Neural cell (in vitro differentiated cells): ENCODE data around the gene PKNOX1. TPM values are rescaled to one million over a fixed set of nuclear protein-coding genes. Genes with fewer than 3 reads are reported as not detected.
"Not testable (repeated sequence)": the region's sequence is repeated elsewhere in the genome, so short reads cannot be mapped to it uniquely, and the experiment has no call there.

ENCODE experiments used
- H2AFZ ChIP-seq: fragments of 200-600, 300-800 bp; sonication (generic), shearing (Covaris generic); 2 replicates; pipeline ENCODE4 v1.6.0; 2014; ENCODE audit warnings: low read depth, mild to moderate bottlenecking, antibody characterized with exemption, low read length, moderate library complexity
- H3F3A ChIP-seq: fragments of 200-600 bp; shearing (Covaris generic); 2 replicates; pipeline ENCODE4 v1.6.1; 2016; ENCODE audit warnings: mild to moderate bottlenecking, moderate library complexity, mixed read lengths, antibody characterized with exemption, low read length; ENCODE audit not compliant: insufficient read depth, poor library complexity, severe bottlenecking
- H3K27ac ChIP-seq: fragments of 200-600, 300-800 bp; sonication (generic), shearing (Covaris generic); 2 replicates; pipeline ENCODE4 v1.5.1; 2014; ENCODE audit warnings: mild to moderate bottlenecking, low read length, moderate library complexity
- H3K27me3 ChIP-seq: fragments of 300-800, 200-600 bp; sonication (generic), shearing (Covaris generic); 2 replicates; pipeline ENCODE4 v1.6.0; 2014; ENCODE audit warnings: mild to moderate bottlenecking, low read depth, low read length, moderate library complexity; ENCODE audit not compliant: insufficient read depth
- H3K36me3 ChIP-seq: fragments of 300-800, 200-600 bp; sonication (generic), shearing (Covaris generic); 2 replicates; pipeline ENCODE4 v1.5.1; 2014; ENCODE audit warnings: mild to moderate bottlenecking, antibody characterized with exemption, low read length, moderate library complexity; ENCODE audit not compliant: insufficient read depth
- H3K4me2 ChIP-seq: fragments of 300-800, 200-600 bp; sonication (generic), shearing (Covaris generic); 2 replicates; pipeline ENCODE4 v1.6.0; 2014; ENCODE audit warnings: mild to moderate bottlenecking, low read length
- H3K4me3 ChIP-seq: fragments of 300-800, 200-600 bp; sonication (generic), shearing (Covaris generic); 2 replicates; pipeline ENCODE4 v1.5.1; 2014; ENCODE audit warnings: mild to moderate bottlenecking, low read length, moderate library complexity
- H3K79me2 ChIP-seq: fragments of 200-600 bp; shearing (Covaris generic); replicated peaks from 2 replicates; pipeline ENCODE4 v1.6.0; 2014; ENCODE audit warnings: mild to moderate bottlenecking, low read length, moderate library complexity; ENCODE audit not compliant: insufficient read depth
- H3K9ac ChIP-seq: fragments of 300-800, 200-600 bp; sonication (generic), shearing (Covaris generic); 2 replicates; pipeline ENCODE4 v1.6.1; 2016; ENCODE audit warnings: mild to moderate bottlenecking, low read length, mixed read lengths
- H3K9me2 ChIP-seq: fragments of 200-600 bp; shearing (Covaris generic); 2 replicates; pipeline ENCODE4 v1.6.1; 2016; ENCODE audit warnings: mild to moderate bottlenecking, low read length, mixed read lengths; ENCODE audit not compliant: insufficient read depth
- H3K9me3 ChIP-seq: fragments of 200-600, 300-800 bp; sonication (generic), shearing (Covaris generic); 2 replicates; pipeline ENCODE4 v1.6.1; 2016; ENCODE audit warnings: mild to moderate bottlenecking, mixed run types, low read length, moderate library complexity, mixed read lengths
- H4K20me1 ChIP-seq: fragments of 200-600 bp; shearing (Covaris generic); 2 replicates; pipeline ENCODE4 v1.6.1; 2016; ENCODE audit warnings: mild to moderate bottlenecking, mixed run types; ENCODE audit not compliant: insufficient read depth
- polyA plus RNA-seq: library from polyadenylated mRNA; depleted of rRNA; stranded (reverse); fragments of >200 nt; gene quantifications from 2 replicates; pipeline ENCODE4 v1.2.3, GENCODE V29; 2014

Gene PKNOX1
- polyA plus RNA-seq, 1 donor from 2014 or later, result 6.9 TPM

GRCh38 chr21:43053112-43053511 lies 78.8 kb downstream of the PKNOX1 start:
- H2AFZ ChIP-seq, result not testable (repeated sequence)

GRCh38 chr21:43062955-43063664 lies 88.7 kb downstream of the PKNOX1 start:
- not testable (repeated sequence) for H3K4me3 ChIP-seq, H3K36me3 ChIP-seq, H3K27me3 ChIP-seq, H3K9me3 ChIP-seq, H3K27ac ChIP-seq, H3F3A ChIP-seq, H3K9me2 ChIP-seq, H3K79me2 ChIP-seq, H2AFZ ChIP-seq, H3K9ac ChIP-seq, H4K20me1 ChIP-seq, H3K4me2 ChIP-seq

More at GRCh38 chr21:43053112-43053511, 78.8 kb downstream of the PKNOX1 start:
- not testable (repeated sequence) for H3K4me3 ChIP-seq, H3K9ac ChIP-seq, H3K9me2 ChIP-seq, H3K4me2 ChIP-seq, H3K27me3 ChIP-seq, H3F3A ChIP-seq, H3K36me3 ChIP-seq, H3K79me2 ChIP-seq, H4K20me1 ChIP-seq, H3K27ac ChIP-seq, H3K9me3 ChIP-seq

GRCh38 chr21:43064265-43064917 lies 90.0 kb downstream of the PKNOX1 start:
- not testable (repeated sequence) for H3K4me3 ChIP-seq, H3K9me3 ChIP-seq, H3K27ac ChIP-seq, H3K4me2 ChIP-seq, H3K27me3 ChIP-seq, H3F3A ChIP-seq, H3K36me3 ChIP-seq, H3K9me2 ChIP-seq, H3K79me2 ChIP-seq, H3K9ac ChIP-seq, H4K20me1 ChIP-seq, H2AFZ ChIP-seq

GRCh38 chr21:43065991-43066390 lies 91.6 kb downstream of the PKNOX1 start:
- not testable (repeated sequence) for H3K36me3 ChIP-seq, H3K79me2 ChIP-seq, H3K9me3 ChIP-seq, H3K9ac ChIP-seq, H3F3A ChIP-seq, H4K20me1 ChIP-seq, H3K4me2 ChIP-seq, H3K4me3 ChIP-seq, H2AFZ ChIP-seq, H3K27ac ChIP-seq, H3K27me3 ChIP-seq, H3K9me2 ChIP-seq

GRCh38 chr21:43066690-43067089 lies 92.3 kb downstream of the PKNOX1 start:
- H3K4me2 ChIP-seq, H3K36me3 ChIP-seq, H2AFZ ChIP-seq, H4K20me1 ChIP-seq, H3K9me3 ChIP-seq, H3K9me2 ChIP-seq, H3K27me3 ChIP-seq, H3K79me2 ChIP-seq, H3K4me3 ChIP-seq, H3F3A ChIP-seq, H3K27ac ChIP-seq, H3K9ac ChIP-seq: not testable (repeated sequence)

GRCh38 chr21:43068065-43068464 lies 93.7 kb downstream of the PKNOX1 start:
- not testable (repeated sequence) for H2AFZ ChIP-seq, H3K79me2 ChIP-seq, H3K4me3 ChIP-seq, H3K27ac ChIP-seq, H3F3A ChIP-seq, H3K9ac ChIP-seq, H3K4me2 ChIP-seq, H3K36me3 ChIP-seq, H3K9me3 ChIP-seq, H4K20me1 ChIP-seq, H3K27me3 ChIP-seq, H3K9me2 ChIP-seq

- H3K27ac ChIP-seq, H2AFZ ChIP-seq, H3K79me2 ChIP-seq, H3K4me2 ChIP-seq, H3K9me3 ChIP-seq, H3K9me2 ChIP-seq, H3K9ac ChIP-seq, H3K4me3 ChIP-seq, H3F3A ChIP-seq, H3K36me3 ChIP-seq, H3K27me3 ChIP-seq, H4K20me1 ChIP-seq: not testable (repeated sequence)
Observed at GRCh38 chr21:43069682-43070081, 95.3 kb downstream of the PKNOX1 start.

- not testable (repeated sequence) for H3K4me2 ChIP-seq, H3K9me2 ChIP-seq, H3K27ac ChIP-seq, H3F3A ChIP-seq, H4K20me1 ChIP-seq, H3K27me3 ChIP-seq, H3K9me3 ChIP-seq, H3K4me3 ChIP-seq, H2AFZ ChIP-seq, H3K9ac ChIP-seq, H3K79me2 ChIP-seq, H3K36me3 ChIP-seq
Observed at GRCh38 chr21:43072742-43073141, 98.4 kb downstream of the PKNOX1 start.
